Measurements from ENCODE around the gene ZDHHC5. TPM values are rescaled to one million over a fixed set of nuclear protein-coding genes. Genes with fewer than 3 reads are reported as not detected.
A peak's percentile ranks its signal among the peaks of the same experiment; 100 is the strongest.

Gene ZDHHC5
- total RNA-seq, 1 experiment from 2014 or later, result 64.1 TPM

DNA sequence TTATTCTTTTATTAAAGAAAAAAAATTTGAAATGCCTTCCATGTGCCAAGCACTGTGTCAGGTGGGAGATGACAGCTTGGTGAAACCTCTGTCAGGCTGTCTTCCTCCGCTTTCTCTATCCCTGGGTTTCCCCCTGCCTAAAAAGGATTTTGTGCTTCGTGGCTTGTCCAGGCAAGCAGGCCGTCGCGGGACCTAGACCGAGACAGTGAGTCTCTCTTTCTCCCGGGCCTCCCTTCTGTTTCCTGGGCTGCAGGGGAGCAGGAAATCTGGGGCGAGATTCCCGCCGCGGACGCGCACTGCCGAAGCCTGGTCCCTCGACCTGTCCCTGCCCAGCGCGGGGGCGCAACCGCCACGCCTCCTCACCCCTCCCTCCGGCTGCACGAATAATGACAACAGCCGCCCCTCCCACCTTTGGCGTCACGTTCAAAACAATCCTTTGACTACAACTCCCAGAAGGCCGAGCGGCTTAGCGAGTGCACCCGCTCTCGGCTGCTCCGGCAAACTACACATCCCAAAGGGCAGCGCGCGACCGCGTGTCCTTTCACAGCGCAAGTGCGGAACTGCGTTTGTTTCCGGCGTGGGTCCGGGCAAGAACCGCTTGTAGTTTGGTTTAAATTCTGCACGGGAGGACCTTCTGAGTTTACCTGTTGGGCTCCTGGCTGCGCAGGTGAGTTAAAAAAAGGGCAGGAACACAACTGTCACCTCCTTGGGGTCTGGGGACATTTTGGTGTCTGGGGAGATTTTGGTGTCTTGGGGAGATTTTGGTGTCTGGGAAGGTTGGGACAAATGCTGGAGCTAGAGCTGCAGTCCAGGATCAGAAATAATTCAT is 10.5 kb upstream of the ZDHHC5 start, which contains the start of gene CLP1 (continued):
- TF ChIP-seq, protein P1, sequence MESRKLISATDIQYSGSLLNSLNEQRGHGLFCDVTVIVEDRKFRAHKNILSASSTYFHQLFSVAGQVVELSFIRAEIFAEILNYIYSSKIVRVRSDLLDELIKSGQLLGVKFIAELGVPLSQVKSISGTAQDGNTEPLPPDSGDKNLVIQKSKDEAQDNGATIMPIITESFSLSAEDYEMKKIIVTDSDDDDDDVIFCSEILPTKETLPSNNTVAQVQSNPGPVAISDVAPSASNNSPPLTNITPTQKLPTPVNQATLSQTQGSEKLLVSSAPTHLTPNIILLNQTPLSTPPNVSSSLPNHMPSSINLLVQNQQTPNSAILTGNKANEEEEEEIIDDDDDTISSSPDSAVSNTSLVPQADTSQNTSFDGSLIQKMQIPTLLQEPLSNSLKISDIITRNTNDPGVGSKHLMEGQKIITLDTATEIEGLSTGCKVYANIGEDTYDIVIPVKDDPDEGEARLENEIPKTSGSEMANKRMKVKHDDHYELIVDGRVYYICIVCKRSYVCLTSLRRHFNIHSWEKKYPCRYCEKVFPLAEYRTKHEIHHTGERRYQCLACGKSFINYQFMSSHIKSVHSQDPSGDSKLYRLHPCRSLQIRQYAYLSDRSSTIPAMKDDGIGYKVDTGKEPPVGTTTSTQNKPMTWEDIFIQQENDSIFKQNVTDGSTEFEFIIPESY (IDR thresholded peaks at IDR 0.05; ENCODE audit: extremely low read depth, insufficient replicate concordance, low read length), result peak; percentile 78
- TF ChIP-seq ZFX (IDR thresholded peaks at IDR 0.05) (no peak), ZNF274 (IDR thresholded peaks at IDR 0.05; ENCODE audit: low read depth, low read length) (no peak), RAD21 (IDR thresholded peaks at IDR 0.05; ENCODE audit: low read depth) (no peak), FOSL1 (IDR thresholded peaks at IDR 0.05; ENCODE audit: low read depth) (no peak), POLR2A (IDR thresholded peaks at IDR 0.05; ENCODE audit: borderline replicate concordance, extremely low read depth, insufficient read depth, insufficient read length) (no peak), EZH2phosphoT487 (IDR thresholded peaks at IDR 0.05; ENCODE audit: borderline replicate concordance) (no peak), EZH2 (IDR thresholded peaks at IDR 0.05) (no peak), CBX3 (IDR thresholded peaks at IDR 0.05; ENCODE audit: low read depth) (peak; percentile 65)
- TF ChIP-seq, protein P2, sequence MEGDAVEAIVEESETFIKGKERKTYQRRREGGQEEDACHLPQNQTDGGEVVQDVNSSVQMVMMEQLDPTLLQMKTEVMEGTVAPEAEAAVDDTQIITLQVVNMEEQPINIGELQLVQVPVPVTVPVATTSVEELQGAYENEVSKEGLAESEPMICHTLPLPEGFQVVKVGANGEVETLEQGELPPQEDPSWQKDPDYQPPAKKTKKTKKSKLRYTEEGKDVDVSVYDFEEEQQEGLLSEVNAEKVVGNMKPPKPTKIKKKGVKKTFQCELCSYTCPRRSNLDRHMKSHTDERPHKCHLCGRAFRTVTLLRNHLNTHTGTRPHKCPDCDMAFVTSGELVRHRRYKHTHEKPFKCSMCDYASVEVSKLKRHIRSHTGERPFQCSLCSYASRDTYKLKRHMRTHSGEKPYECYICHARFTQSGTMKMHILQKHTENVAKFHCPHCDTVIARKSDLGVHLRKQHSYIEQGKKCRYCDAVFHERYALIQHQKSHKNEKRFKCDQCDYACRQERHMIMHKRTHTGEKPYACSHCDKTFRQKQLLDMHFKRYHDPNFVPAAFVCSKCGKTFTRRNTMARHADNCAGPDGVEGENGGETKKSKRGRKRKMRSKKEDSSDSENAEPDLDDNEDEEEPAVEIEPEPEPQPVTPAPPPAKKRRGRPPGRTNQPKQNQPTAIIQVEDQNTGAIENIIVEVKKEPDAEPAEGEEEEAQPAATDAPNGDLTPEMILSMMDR (IDR thresholded peaks at IDR 0.05 in 2 of 3, conservative IDR thresholded peaks at IDR 0.05 in 1 of 3; ENCODE audit: borderline replicate concordance in 1 of 3, insufficient read depth in 1 of 3, low read depth in 2 of 3, low read length in 2 of 3), result no peak

Measured in HCT116 (cell line).